Measurements from ENCODE around the gene FAM221B. TPM values are rescaled to one million over a fixed set of nuclear protein-coding genes. Genes with fewer than 3 reads are reported as not detected.
A peak's percentile ranks its signal among the peaks of the same experiment; 100 is the strongest.

Gene FAM221B, protein sequence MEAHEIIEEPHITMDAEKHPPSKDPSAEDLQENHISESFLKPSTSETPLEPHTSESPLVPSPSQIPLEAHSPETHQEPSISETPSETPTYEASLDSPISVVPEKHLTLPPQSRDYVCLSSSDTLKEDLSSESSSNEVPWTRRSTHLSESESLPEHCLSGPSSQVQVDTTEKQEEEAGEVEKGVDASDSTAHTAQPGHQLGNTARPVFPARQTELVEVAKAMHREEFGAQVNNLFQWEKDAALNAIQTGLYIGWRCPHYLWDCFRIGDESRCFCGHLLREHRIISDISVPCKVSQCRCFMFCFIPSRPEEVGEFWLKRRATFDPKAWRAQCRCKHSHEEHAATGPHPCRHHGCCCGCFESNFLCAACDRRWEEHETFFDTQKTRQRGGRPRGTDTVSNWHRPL
- total RNA-seq = not detected in 2 replicates

DNA sequence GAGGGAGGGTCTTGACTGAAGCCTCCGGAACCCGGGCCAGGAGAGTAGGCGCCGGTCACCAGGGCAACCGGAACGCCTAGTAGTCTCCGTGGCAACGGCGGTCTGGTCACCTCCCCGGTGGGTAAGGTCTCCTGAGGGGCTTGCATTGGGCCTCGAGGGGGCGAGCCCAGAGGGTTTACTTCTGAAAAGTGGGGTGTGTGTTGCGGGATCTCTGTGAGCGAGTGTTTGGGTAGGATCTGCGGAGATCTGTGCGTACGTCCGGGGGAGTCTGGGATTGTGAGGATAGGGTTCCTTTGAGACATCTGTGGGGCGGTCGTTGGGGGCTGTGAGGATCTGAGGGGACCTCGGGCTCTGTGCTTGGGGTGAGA, at the start of gene FAM221B:
Gene FAM221B (minus strand): TSS at position 17 of the 368 bp plus-strand sequence. CDS start 2,571 bp downstream, outside the sequence.
- TF ChIP-seq, protein P1, sequence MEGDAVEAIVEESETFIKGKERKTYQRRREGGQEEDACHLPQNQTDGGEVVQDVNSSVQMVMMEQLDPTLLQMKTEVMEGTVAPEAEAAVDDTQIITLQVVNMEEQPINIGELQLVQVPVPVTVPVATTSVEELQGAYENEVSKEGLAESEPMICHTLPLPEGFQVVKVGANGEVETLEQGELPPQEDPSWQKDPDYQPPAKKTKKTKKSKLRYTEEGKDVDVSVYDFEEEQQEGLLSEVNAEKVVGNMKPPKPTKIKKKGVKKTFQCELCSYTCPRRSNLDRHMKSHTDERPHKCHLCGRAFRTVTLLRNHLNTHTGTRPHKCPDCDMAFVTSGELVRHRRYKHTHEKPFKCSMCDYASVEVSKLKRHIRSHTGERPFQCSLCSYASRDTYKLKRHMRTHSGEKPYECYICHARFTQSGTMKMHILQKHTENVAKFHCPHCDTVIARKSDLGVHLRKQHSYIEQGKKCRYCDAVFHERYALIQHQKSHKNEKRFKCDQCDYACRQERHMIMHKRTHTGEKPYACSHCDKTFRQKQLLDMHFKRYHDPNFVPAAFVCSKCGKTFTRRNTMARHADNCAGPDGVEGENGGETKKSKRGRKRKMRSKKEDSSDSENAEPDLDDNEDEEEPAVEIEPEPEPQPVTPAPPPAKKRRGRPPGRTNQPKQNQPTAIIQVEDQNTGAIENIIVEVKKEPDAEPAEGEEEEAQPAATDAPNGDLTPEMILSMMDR (conservative IDR thresholded peaks at IDR 0.05; ENCODE audit: low read depth, low read length) = no peak
- H3K4me3 ChIP-seq (ENCODE audit: low read depth, low read length) = peak within 1 kb of the TSS; percentile 96
- no peak for DNase-seq (ENCODE audit: low read depth)

DNA sequence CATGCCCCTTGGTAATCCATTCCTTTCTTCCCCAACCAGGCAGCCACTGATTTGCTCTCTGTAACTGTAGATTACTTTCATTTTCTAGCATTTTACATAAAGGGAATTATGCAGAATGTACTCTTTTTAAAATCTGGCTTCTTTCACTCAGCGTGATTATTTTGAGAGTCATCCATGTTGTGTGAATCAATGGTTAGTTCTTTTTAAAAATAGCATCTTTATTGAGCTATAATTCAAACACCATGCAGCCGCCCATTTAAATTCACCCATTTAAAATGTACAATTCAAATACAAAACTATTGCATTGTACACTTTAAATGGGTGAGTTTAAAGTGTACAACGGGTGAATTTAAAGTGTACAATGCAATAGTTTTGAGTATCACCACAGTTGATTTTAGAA, 44.0 kb upstream of the FAM221B start:
- TF ChIP-seq, protein P1 (conservative IDR thresholded peaks at IDR 0.05; ENCODE audit: low read depth, low read length) = no peak
- no peak overlapping the region for H3K4me3 ChIP-seq (ENCODE audit: low read depth, low read length)
- DNase-seq (ENCODE audit: low read depth) = no peak

DNA sequence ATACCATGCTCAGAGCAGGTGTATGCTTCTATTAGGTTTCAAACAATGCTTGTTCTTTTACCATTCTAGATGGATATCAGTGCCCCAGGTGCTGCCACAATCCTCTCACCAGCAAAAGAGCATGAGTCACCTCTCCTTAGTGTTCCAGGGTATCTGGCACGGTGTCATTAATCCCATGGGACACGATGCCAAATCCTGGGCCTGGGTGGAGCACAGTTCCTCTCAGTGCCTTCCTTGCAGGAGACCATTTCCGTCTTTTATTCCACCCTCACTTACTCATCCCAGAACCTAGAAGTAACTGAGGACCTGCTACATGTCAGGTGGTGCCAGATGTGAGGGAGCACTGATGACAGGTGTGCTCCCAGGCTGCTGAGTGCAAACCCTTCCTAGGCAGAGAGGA, 43.0 kb upstream of the FAM221B start:
- no peak overlapping the region for H3K4me3 ChIP-seq (ENCODE audit: low read depth, low read length)
- DNase-seq (ENCODE audit: low read depth) = no peak
- TF ChIP-seq, protein P1 (conservative IDR thresholded peaks at IDR 0.05; ENCODE audit: low read depth, low read length) = no peak

DNA sequence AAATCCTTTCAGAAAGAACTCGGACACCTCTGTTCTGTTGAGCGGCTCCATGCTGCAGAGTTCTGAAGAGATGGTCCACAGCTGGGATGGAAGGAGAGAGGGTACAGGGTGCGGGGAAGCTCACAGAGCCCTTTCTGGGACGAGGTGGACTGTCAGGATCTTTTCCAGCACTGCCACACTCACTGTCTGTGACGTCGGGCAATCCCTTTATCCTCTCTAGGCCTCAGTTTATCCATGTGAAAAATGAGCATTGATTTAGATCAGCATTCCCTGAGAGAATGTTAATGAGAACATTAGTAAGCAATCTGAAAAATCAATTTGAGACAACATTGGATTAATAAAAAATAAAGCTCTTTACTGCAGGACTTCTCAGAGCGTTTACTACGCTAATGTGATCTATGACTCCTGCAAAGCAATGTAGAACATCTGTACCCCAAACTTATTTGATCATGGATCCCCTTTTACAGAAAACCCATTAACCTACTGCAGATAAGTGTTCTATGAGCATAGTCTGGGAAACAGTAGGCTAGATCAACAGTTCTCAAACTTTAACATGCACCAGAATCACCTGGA, 41.9 kb upstream of the FAM221B start, which contains the start of gene OR13J1:
Gene OR13J1 (minus strand): TSS at position 51 of the 573 bp plus-strand sequence. CDS start 0 bp downstream, at position 51.
- no peak for DNase-seq (ENCODE audit: low read depth)

DNA sequence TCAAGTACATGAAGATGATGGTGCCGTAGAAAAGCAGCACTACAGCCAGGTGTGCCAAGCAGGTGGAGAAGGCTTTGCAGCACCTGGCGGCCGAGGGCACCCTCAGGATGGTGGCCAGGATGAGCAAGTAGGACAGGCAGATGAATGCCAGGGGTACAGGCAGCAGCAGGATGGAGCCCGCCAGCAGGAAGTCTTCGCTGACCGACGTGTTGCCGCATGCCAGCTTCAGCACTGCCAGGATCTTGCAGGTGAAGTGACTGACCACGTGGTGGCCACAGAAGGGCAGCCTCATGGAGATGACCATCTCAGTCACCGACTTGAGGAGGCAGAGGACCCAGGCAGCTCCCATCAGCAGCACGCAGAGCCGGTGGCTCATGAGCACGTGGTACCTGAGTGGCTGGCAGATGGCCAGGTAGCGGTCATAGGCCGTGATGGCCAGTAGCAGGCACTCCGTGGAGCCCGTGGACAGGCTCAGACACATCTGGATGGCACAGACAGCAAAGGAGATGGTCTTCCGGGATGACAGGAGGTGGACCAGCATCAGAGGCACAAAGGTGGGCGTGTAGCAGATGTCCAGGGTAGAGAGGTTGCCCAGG, 41.2 kb upstream of the FAM221B start:
- H3K4me3 ChIP-seq (ENCODE audit: low read depth, low read length) = no peak overlapping the region
- TF ChIP-seq, protein P1 (conservative IDR thresholded peaks at IDR 0.05; ENCODE audit: low read depth, low read length) = no peak
- DNase-seq (ENCODE audit: low read depth) = no peak

More for the DNA sequence above, 41.9 kb upstream of the FAM221B start, which contains the start of gene OR13J1:
- H3K4me3 ChIP-seq (ENCODE audit: low read depth, low read length) = no peak within 1 kb of the TSS
- TF ChIP-seq, protein P1 (conservative IDR thresholded peaks at IDR 0.05; ENCODE audit: low read depth, low read length) = no peak

DNA sequence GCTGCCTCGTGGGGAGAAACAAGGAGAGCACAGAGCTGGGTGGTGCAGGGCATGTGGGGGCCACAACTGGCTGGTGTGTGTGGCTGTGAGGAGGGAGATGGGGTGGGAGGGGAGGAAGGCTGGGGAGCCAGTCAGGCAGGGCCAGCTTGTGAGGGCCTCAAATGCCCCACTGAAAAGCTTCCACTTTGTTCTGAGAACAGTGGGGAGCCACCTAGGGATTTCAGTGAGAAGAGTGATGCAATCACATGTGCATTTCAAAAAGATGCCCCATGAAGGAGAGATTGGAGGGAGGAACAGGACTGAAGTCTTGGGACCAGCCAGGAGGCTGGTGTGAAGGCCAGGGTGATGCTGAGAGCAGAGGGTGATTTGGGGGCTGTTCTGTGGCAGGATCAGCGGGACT, 40.4 kb upstream of the FAM221B start:
- no peak overlapping the region for H3K4me3 ChIP-seq (ENCODE audit: low read depth, low read length)

More for the DNA sequence above, 40.4 kb upstream of the FAM221B start:
- TF ChIP-seq, protein P1 (conservative IDR thresholded peaks at IDR 0.05; ENCODE audit: low read depth, low read length) = no peak
- DNase-seq (ENCODE audit: low read depth) = no peak
